ENCODE data around the gene SGO1.

DNA sequence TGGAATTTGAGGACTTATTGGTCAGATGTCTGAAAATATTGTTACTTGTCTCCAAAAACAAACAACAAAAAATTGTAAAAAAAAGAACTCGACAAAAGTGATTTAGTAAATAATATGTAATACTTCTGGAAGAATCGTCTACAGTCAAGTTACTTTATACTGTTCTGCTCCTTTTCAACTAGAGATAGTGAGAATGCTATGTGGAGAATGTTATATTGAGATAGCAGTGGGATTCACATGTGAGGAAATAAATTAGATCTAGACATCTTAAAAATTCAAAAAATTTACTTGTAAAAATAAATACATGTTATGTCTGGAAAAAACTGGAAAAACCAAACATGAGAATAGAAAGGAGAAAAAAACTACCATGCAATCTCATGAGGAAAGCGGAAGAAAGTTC lies 64.9 kb downstream of the SGO1 start:
- TF ChIP-seq EZH2 (optimal IDR thresholded peaks at IDR 0.05; ENCODE audit: low read depth, low read length): no peak
- TF ChIP-seq, protein P1, sequence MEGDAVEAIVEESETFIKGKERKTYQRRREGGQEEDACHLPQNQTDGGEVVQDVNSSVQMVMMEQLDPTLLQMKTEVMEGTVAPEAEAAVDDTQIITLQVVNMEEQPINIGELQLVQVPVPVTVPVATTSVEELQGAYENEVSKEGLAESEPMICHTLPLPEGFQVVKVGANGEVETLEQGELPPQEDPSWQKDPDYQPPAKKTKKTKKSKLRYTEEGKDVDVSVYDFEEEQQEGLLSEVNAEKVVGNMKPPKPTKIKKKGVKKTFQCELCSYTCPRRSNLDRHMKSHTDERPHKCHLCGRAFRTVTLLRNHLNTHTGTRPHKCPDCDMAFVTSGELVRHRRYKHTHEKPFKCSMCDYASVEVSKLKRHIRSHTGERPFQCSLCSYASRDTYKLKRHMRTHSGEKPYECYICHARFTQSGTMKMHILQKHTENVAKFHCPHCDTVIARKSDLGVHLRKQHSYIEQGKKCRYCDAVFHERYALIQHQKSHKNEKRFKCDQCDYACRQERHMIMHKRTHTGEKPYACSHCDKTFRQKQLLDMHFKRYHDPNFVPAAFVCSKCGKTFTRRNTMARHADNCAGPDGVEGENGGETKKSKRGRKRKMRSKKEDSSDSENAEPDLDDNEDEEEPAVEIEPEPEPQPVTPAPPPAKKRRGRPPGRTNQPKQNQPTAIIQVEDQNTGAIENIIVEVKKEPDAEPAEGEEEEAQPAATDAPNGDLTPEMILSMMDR (IDR thresholded peaks at IDR 0.05; ENCODE audit: low read length): no peak
- no peak for TF ChIP-seq EZH2phosphoT487 (IDR thresholded peaks at IDR 0.05; ENCODE audit: low read length)
